Measurements from ENCODE around the gene ADGRG2. TPM values are rescaled to one million over a fixed set of nuclear protein-coding genes. Genes with fewer than 3 reads are reported as not detected.

Gene ADGRG2
- polyA plus RNA-seq (ENCODE audit: insufficient read length in 4 of 4): 10 to 100 TPM; 12.9 to 19.8 (median 14.4) TPM

- no peak for DNase-seq (ENCODE audit: low read depth in 4 of 4, low spot score in 3 of 4)
These were observed at the start of gene ADGRG2 for GRCh38 chrX:19121898-19122640. Gene ADGRG2 (minus strand): TSS chrX:19122468. CDS start chrX:19068834, 53,634 bp downstream.

GRCh38 chrX:19168609-19169008 is 46.3 kb upstream of the ADGRG2 start:
- no peak for DNase-seq (ENCODE audit: low read depth in 4 of 4, low spot score in 3 of 4)

GRCh38 chrX:19162851-19163250 is 40.6 kb upstream of the ADGRG2 start:
- DNase-seq (ENCODE audit: low read depth in 4 of 4, low spot score in 3 of 4): no peak

GRCh38 chrX:19156186-19156585 is 33.9 kb upstream of the ADGRG2 start:
- DNase-seq (ENCODE audit: low read depth in 4 of 4, low spot score in 3 of 4): no peak

GRCh38 chrX:19152762-19153161 is 30.5 kb upstream of the ADGRG2 start:
- no peak for DNase-seq (ENCODE audit: low read depth in 4 of 4, low spot score in 3 of 4)

GRCh38 chrX:19137067-19137466 is 14.8 kb upstream of the ADGRG2 start:
- no peak for DNase-seq (ENCODE audit: low read depth in 4 of 4, low spot score in 3 of 4)

GRCh38 chrX:19133784-19134183 is 11.5 kb upstream of the ADGRG2 start:
- DNase-seq (ENCODE audit: low read depth in 4 of 4, low spot score in 3 of 4): no peak

- no peak for DNase-seq (ENCODE audit: low read depth in 4 of 4, low spot score in 3 of 4)
These were observed 11.0 kb upstream of the ADGRG2 start for GRCh38 chrX:19133231-19133630.

GRCh38 chrX:19130628-19131027 is 8.4 kb upstream of the ADGRG2 start:
- DNase-seq (ENCODE audit: low read depth in 4 of 4, low spot score in 3 of 4): no peak

GRCh38 chrX:19129694-19130093 is 7.4 kb upstream of the ADGRG2 start:
- no peak for DNase-seq (ENCODE audit: low read depth in 4 of 4, low spot score in 3 of 4)

- no peak for DNase-seq (ENCODE audit: low read depth in 4 of 4, low spot score in 3 of 4)
These were observed 5.4 kb upstream of the ADGRG2 start for GRCh38 chrX:19127649-19128168.

GRCh38 chrX:19122641-19123009 is 357 bp upstream of the ADGRG2 start:
- no peak for DNase-seq (ENCODE audit: low read depth in 4 of 4, low spot score in 3 of 4)

- no peak for DNase-seq (ENCODE audit: low read depth in 4 of 4, low spot score in 3 of 4)
These were observed 802 bp downstream of the ADGRG2 start for GRCh38 chrX:19121466-19121865.

- no peak for DNase-seq (ENCODE audit: low read depth in 4 of 4, low spot score in 3 of 4)
These were observed 11.6 kb downstream of the ADGRG2 start for GRCh38 chrX:19110642-19111041.

GRCh38 chrX:19107035-19107434 is 15.2 kb downstream of the ADGRG2 start:
- DNase-seq (ENCODE audit: low read depth in 4 of 4, low spot score in 3 of 4): no peak

- DNase-seq (ENCODE audit: low read depth in 4 of 4, low spot score in 3 of 4): no peak
These were observed 21.7 kb downstream of the ADGRG2 start for GRCh38 chrX:19100586-19100985.

GRCh38 chrX:19097553-19098283 is 24.6 kb downstream of the ADGRG2 start:
- no peak for DNase-seq (ENCODE audit: low read depth in 4 of 4, low spot score in 3 of 4)

GRCh38 chrX:19096586-19096985 is 25.7 kb downstream of the ADGRG2 start:
- no peak for DNase-seq (ENCODE audit: low read depth in 4 of 4, low spot score in 3 of 4)

GRCh38 chrX:19094654-19095053 is 27.6 kb downstream of the ADGRG2 start:
- no peak for DNase-seq (ENCODE audit: low read depth in 4 of 4, low spot score in 3 of 4)

- no peak for DNase-seq (ENCODE audit: low read depth in 4 of 4, low spot score in 3 of 4)
These were observed 30.7 kb downstream of the ADGRG2 start for GRCh38 chrX:19091596-19091995.

GRCh38 chrX:19089555-19090040 is 32.7 kb downstream of the ADGRG2 start:
- no peak for DNase-seq (ENCODE audit: low read depth in 4 of 4, low spot score in 3 of 4)
